Fibroblast of upper back skin (primary cell): ENCODE results near the gene KRR1.

Experiments used
- DNase-seq: peaks from one replicate; pipeline ENCODE4 v3.0.0-alpha.2; 2013

KRR1 gene

GRCh38 chr12:75511116-75512048, at the start of gene KRR1:
KRR1 (minus strand) TSS chr12:75511609; CDS start chr12:75511597, 12 bp downstream.
- DNase-seq = peak; percentile 99

- DNase-seq = peak; percentile 61
Observed at GRCh38 chr12:75560167-75560566, 48.8 kb upstream of the KRR1 start.

- no peak for DNase-seq
Observed at GRCh38 chr12:75558287-75558686, 46.9 kb upstream of the KRR1 start.

- no peak for DNase-seq
Observed at GRCh38 chr12:75556311-75556899, 45.0 kb upstream of the KRR1 start.

- no peak for DNase-seq
Observed at GRCh38 chr12:75554556-75554880, 43.1 kb upstream of the KRR1 start.

- DNase-seq = peak; percentile 68
Observed at GRCh38 chr12:75553836-75554555, 42.6 kb upstream of the KRR1 start.

- DNase-seq = peak; percentile 25
Observed at GRCh38 chr12:75553398-75553797, 42.0 kb upstream of the KRR1 start.

- no peak for DNase-seq
Observed at GRCh38 chr12:75551477-75551876, 40.1 kb upstream of the KRR1 start.

GRCh38 chr12:75550401-75551240, 39.2 kb upstream of the KRR1 start:
- peak; percentile 54 for DNase-seq

- no peak for DNase-seq
Observed at GRCh38 chr12:75549989-75550388, 38.6 kb upstream of the KRR1 start.

GRCh38 chr12:75548879-75549278, 37.5 kb upstream of the KRR1 start:
- DNase-seq = no peak

- DNase-seq = no peak
Observed at GRCh38 chr12:75545636-75546035, 34.2 kb upstream of the KRR1 start.

GRCh38 chr12:75543529-75543928, 32.1 kb upstream of the KRR1 start:
- DNase-seq = no peak

- peak; percentile 10 for DNase-seq
Observed at GRCh38 chr12:75542942-75543341, 31.5 kb upstream of the KRR1 start.

- no peak for DNase-seq
Observed at GRCh38 chr12:75539889-75540288, 28.5 kb upstream of the KRR1 start.

GRCh38 chr12:75533239-75533638, 21.8 kb upstream of the KRR1 start:
- DNase-seq = no peak

GRCh38 chr12:75529826-75530225, 18.4 kb upstream of the KRR1 start:
- no peak for DNase-seq

GRCh38 chr12:75529316-75529715, 17.9 kb upstream of the KRR1 start:
- DNase-seq = no peak

GRCh38 chr12:75528692-75529091, 17.3 kb upstream of the KRR1 start:
- no peak for DNase-seq

- no peak for DNase-seq
Observed at GRCh38 chr12:75528272-75528671, 16.9 kb upstream of the KRR1 start.

GRCh38 chr12:75526655-75527511, 15.5 kb upstream of the KRR1 start:
- peak; percentile 75 for DNase-seq

GRCh38 chr12:75525263-75525662, 13.9 kb upstream of the KRR1 start:
- DNase-seq = peak; percentile 7
